PC-3 (cell line): ENCODE measurements around the gene STAT1. TPM values are rescaled to one million over a fixed set of nuclear protein-coding genes. Genes with fewer than 3 reads are reported as not detected.
A peak's percentile ranks its signal among the peaks of the same experiment; 100 is the strongest.

Experiments used
- ATAC-seq: fragments of 200-7000 bp; cut with Tn5 transposase; 2 replicates; pipeline ENCODE4 v1.9.1; 2020; ENCODE audit warnings: mild to moderate bottlenecking, moderate library complexity
- BruUV-seq: library from RNA; stranded (reverse); fragments of 400-500 nt; replicated peaks from 2 replicates; lab custom pipeline; 2021; lab: Mats Ljungman, UMichigan
- CTCF ChIA-PET: fragments of 300-600 bp; sonication (Branson Sonifier 250); formaldehyde crosslinking; loops from one replicate; lab custom pipeline; 2022; ENCODE audit warnings: antibody characterized with exemption; lab: Charles Lee
- POLR2A ChIA-PET: fragments of 300-600 bp; sonication (Branson Sonifier 250); formaldehyde crosslinking; loops from one replicate; lab custom pipeline; 2022; ENCODE audit warnings: antibody characterized with exemption; ENCODE audit not compliant: unreplicated experiment; lab: Charles Lee
- DNase-seq: peaks from one replicate; pipeline ENCODE4 v3.0.0-alpha.2; 2015
- H2AFZ ChIP-seq: fragments of 300-600 bp; sonication (generic); 2 replicates; pipeline ENCODE4 v1.6.0; 2016; ENCODE audit warnings: antibody characterized with exemption, low read length
- H3F3A ChIP-seq: fragments of 300-600 bp; sonication (generic); one replicate; pipeline ENCODE4 v1.6.0; 2017; ENCODE audit warnings: antibody characterized with exemption, low read length, control low read depth, mild to moderate bottlenecking; ENCODE audit not compliant: unreplicated experiment
- H3K27ac ChIP-seq: fragments of 300-600 bp; sonication (generic); 2 replicates; pipeline ENCODE4 v1.5.1; 2016; ENCODE audit warnings: mild to moderate bottlenecking, low read length
- H3K27me3 ChIP-seq: fragments of 300-600 bp; sonication (generic); 2 replicates; pipeline ENCODE4 v1.6.1; 2016; ENCODE audit warnings: low read length, mixed read lengths
- H3K36me3 ChIP-seq: fragments of 300-600 bp; sonication (generic); 2 replicates; pipeline ENCODE4 v1.6.1; 2016; ENCODE audit warnings: low read depth, mixed run types, low read length, mixed read lengths
- H3K4me1 ChIP-seq: fragments of 300-600 bp; sonication (generic); 2 replicates; pipeline ENCODE4 v1.5.1; 2016; ENCODE audit warnings: low read length; ENCODE audit not compliant: insufficient read depth
- H3K4me2 ChIP-seq: fragments of 300-600 bp; sonication (generic); 2 replicates; pipeline ENCODE4 v1.6.0; 2016; ENCODE audit warnings: low read length
- H3K4me3 ChIP-seq: fragments of 300-600 bp; sonication (generic); 2 replicates; pipeline ENCODE4 v1.5.1; 2016; ENCODE audit warnings: mild to moderate bottlenecking, low read length, mixed read lengths
- H3K79me2 ChIP-seq: fragments of 300-600 bp; sonication (generic); 2 replicates; pipeline ENCODE4 v1.6.1; 2017; ENCODE audit warnings: low read length, mixed read lengths
- H3K9ac ChIP-seq: fragments of 300-600 bp; sonication (generic); 2 replicates; pipeline ENCODE4 v1.6.0; 2016; ENCODE audit warnings: mild to moderate bottlenecking, low read length
- H3K9me2 ChIP-seq: fragments of 300-600 bp; sonication (generic); replicated peaks from 2 replicates; pipeline ENCODE4 v1.6.1; 2016; ENCODE audit warnings: mixed run types, low read length, mixed read lengths
- H3K9me3 ChIP-seq: fragments of 300-600 bp; sonication (generic); 2 replicates; pipeline ENCODE4 v1.6.1; 2016; ENCODE audit warnings: low read length, mixed read lengths
- H4K20me1 ChIP-seq: fragments of 300-600 bp; sonication (generic); 2 replicates; pipeline ENCODE4 v1.6.1; 2016; ENCODE audit warnings: low read length, mixed read lengths
- EZH2 ChIP-seq: fragments of 300-600 bp; sonication (generic); IDR thresholded peaks from one replicate; pipeline ENCODE4 v1.6.1; 2017; ENCODE audit warnings: antibody characterized with exemption, mild to moderate bottlenecking, low read length; ENCODE audit not compliant: unreplicated experiment
- EZH2phosphoT487 ChIP-seq: fragments of 300-600 bp; sonication (generic); IDR thresholded peaks from 2 replicates; pipeline ENCODE4 v1.6.1; 2018; ENCODE audit warnings: mild to moderate bottlenecking, antibody characterized with exemption, low read length, borderline replicate concordance
- intact Hi-C: fragments of 100-400 bp; cut with micrococcal nuclease; formaldehyde crosslinking; loops from 2 replicates; pipeline ENCODE4 v1.9.0; 2023
- total RNA-seq: library from RNA; depleted of rRNA; stranded (reverse); fragments of >200 nt; gene quantifications from 2 replicates; pipeline ENCODE4 v1.2.3, GENCODE V29; 2014
- TF ChIP-seq, protein P1 (sequence below): fragments of 300-600 bp; sonication (generic); conservative IDR thresholded peaks from 2 replicates; pipeline ENCODE4 v1.5.1; 2017; ENCODE audit warnings: antibody characterized with exemption, low read depth, mild to moderate bottlenecking, low read length

STAT1 gene
- total RNA-seq, 1 experiment from 2014 or later, result 47.9 TPM

DNA sequence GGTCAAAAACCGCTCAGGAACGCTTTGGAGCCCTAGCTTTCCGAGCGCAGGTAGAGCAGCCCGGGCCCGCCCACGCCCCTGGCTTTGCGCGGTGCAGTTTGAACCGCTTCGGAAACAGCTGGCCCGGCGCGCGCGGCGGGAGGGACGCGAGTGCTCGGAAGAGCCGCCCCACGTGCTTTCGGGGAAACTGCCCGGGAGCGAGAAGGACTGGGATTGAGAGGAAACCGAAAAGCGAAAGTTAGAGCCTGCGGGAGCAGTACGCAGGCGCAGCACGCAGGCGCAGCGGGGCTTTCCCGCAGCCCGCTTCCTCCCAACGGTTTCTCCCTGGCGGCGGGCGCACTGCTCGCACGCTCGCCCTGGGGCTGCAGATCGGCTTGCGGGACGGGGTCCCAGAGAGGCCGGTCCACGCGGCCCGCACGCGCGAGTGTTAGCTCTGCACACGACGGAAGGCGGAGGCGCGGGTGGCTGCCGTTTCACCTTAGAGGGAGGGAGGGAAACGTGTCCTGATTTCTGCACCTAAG lies 6.3 kb upstream of the STAT1 start:
- CTCF ChIA-PET, result no interaction called here
- H3K9ac ChIP-seq, result peak overlapping the region; percentile 92
- TF ChIP-seq EZH2phosphoT487, result peak; percentile 88
- TF ChIP-seq, protein P1, sequence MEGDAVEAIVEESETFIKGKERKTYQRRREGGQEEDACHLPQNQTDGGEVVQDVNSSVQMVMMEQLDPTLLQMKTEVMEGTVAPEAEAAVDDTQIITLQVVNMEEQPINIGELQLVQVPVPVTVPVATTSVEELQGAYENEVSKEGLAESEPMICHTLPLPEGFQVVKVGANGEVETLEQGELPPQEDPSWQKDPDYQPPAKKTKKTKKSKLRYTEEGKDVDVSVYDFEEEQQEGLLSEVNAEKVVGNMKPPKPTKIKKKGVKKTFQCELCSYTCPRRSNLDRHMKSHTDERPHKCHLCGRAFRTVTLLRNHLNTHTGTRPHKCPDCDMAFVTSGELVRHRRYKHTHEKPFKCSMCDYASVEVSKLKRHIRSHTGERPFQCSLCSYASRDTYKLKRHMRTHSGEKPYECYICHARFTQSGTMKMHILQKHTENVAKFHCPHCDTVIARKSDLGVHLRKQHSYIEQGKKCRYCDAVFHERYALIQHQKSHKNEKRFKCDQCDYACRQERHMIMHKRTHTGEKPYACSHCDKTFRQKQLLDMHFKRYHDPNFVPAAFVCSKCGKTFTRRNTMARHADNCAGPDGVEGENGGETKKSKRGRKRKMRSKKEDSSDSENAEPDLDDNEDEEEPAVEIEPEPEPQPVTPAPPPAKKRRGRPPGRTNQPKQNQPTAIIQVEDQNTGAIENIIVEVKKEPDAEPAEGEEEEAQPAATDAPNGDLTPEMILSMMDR, result no peak
- TF ChIP-seq EZH2, result no peak
- DNase-seq (peak; percentile 98), ATAC-seq (peak; percentile 93)
- BruUV-seq, result no TSS peak
- H4K20me1 ChIP-seq, result no peaks in the 10 kb centered on the region
- H3F3A ChIP-seq, result no peaks in the 10 kb centered on the region
- H3K9me3 ChIP-seq, result no peaks in the 10 kb centered on the region
- peaks cover 10% of the 10 kb centered on the region; the same call in 1 of the 2 replicates for H3K79me2 ChIP-seq
- intact Hi-C loops, result no loop called here
- H2AFZ ChIP-seq, result peak overlapping the region; percentile 67
- H3K9me2 ChIP-seq, result no peaks in the 10 kb centered on the region
- no peaks in the 10 kb centered on the region for H3K27me3 ChIP-seq
- POLR2A ChIA-PET, result interaction anchor here (0.5 to 0.7 kb wide), 4 partner anchors 9 to 469 kb away, joined by 3 to 5 read pairs (median 4); no protein-coding TSS in a partner anchor
- H3K27ac ChIP-seq, result peak overlapping the region; percentile 87
- H3K4me2 ChIP-seq, result peak overlapping the region; percentile 98
- peak overlapping the region; percentile 77 for H3K4me3 ChIP-seq
- no peaks in the 10 kb centered on the region for H3K36me3 ChIP-seq
- H3K4me1 ChIP-seq, result peaks cover 16% of the 10 kb centered on the region

DNA sequence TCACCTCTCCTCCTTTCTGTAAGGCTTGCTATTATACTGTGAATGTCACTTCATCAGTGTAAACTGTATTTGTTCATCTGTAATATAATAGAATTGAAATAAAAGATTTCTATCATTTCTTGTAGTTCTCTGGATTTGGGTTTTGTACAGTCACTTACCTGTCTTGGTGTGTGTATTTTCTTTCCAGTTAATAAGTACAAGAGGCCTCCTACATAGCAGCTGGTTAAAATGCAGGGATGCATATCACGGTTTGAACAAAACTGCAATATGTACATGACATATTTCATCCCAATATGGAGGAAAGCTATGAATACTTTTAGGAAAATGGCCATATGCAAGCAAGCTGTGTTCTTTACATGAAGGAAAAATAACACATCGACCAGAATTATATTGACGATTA lies 5.4 kb upstream of the STAT1 start:
- Histone ChIP-seq H4K20me1 (no peaks in the 10 kb centered on the region), H3K4me1 (peaks cover 20% of the 10 kb centered on the region), H3F3A (no peaks in the 10 kb centered on the region), H3K9me2 (no peaks in the 10 kb centered on the region), H3K27me3 (no peaks in the 10 kb centered on the region), H3K36me3 (no peaks in the 10 kb centered on the region), H3K4me2 (peak overlapping the region; percentile 98), H3K9ac (no peak overlapping the region), H3K27ac (no peak overlapping the region), H3K9me3 (no peaks in the 10 kb centered on the region), H3K79me2 (peaks cover 10% of the 10 kb centered on the region; the same call in 1 of the 2 replicates), H3K4me3 (peak overlapping the region; percentile 77; the same call in 1 of the 2 replicates), H2AFZ (no peak overlapping the region)
- BruUV-seq, result no TSS peak
- POLR2A ChIA-PET, result interaction anchor here (0.6 kb wide), 1 partner anchor 29 kb away, joined by 7 read pairs; no protein-coding TSS in a partner anchor
- DNase-seq (no peak), ATAC-seq (no peak)
- TF ChIP-seq EZH2, result no peak
- intact Hi-C loops, result no loop called here
- CTCF ChIA-PET, result interaction anchor here (0.6 kb wide), 1 partner anchor 175 kb away, joined by 7 read pairs; no protein-coding TSS in a partner anchor

- peaks cover 22% of the 10 kb centered on the region for H3K4me1 ChIP-seq
- H3K4me3 ChIP-seq, result no peak overlapping the region
- H3K9me3 ChIP-seq, result no peaks in the 10 kb centered on the region
- H3K79me2 ChIP-seq, result peaks cover 13% of the 10 kb centered on the region
- no peaks in the 10 kb centered on the region for H3K9me2 ChIP-seq
- peak overlapping the region; percentile 38; the same call in 1 of the 2 replicates for H2AFZ ChIP-seq
- TF ChIP-seq EZH2phosphoT487 (no peak), EZH2 (no peak)
- TF ChIP-seq, protein P1, result no peak
- intact Hi-C loops, result no loop called here
- H3K9ac ChIP-seq, result no peak overlapping the region
- no peak overlapping the region for H3K27ac ChIP-seq
- no peak for DNase-seq
- ChIA-PET POLR2A (no interaction called here), CTCF (no interaction called here)
- no peak for ATAC-seq
- no peaks in the 10 kb centered on the region for H3K27me3 ChIP-seq
- no peaks in the 10 kb centered on the region for H4K20me1 ChIP-seq
- no TSS peak for BruUV-seq
- H3K4me2 ChIP-seq, result no peak overlapping the region
- H3F3A ChIP-seq, result no peaks in the 10 kb centered on the region
- no peaks in the 10 kb centered on the region for H3K36me3 ChIP-seq
Measured at GRCh38 chr2:191018643-191019119, 4.7 kb upstream of the STAT1 start.
